ENCODE measurements around the gene MDFI.
A peak's percentile ranks its signal among the peaks of the same experiment; 100 is the strongest.

MDFI gene

DNA sequence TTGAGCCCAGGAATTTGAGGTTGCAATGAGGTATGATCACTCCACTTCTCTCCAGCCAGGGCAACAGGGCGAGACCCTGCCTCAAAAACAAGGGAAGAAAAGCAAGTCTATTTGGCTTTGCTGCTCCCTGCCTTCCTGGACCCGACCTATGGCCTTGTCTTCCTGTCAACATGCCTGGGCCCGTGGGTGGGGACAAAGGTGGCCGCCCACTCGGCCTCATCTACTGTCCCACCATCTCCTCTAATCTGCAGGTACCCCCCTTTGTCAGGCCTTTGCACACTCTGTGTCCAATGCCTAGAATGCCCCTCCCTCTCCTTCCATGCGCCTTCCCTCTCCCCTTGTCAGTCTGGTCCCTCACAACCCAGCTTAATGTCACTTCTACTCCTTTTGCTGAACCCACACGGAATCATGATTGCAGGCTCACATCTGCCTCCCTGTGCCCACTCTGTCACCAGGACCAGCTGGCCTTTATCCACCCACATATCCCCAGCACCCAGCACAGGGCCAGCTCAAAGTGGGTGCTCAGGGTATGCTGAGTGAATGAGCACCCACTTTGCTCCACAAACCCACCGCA is 40.3 kb downstream of the MDFI start:
- Histone ChIP-seq H3K9me3 (ENCODE audit: control insufficient read depth, insufficient read depth, low read length) (no peaks in the 10 kb centered on the region), H3K36me3 (ENCODE audit: control insufficient read depth, insufficient read depth, low read length) (no peaks in the 10 kb centered on the region), H3K27me3 (ENCODE audit: control insufficient read depth, insufficient read depth, low read length) (peaks cover 4% of the 10 kb centered on the region), H3K4me1 (ENCODE audit: control insufficient read depth, insufficient read depth, low read length) (peaks cover 9% of the 10 kb centered on the region), H3K9ac (ENCODE audit: low read depth, low read length) (no peak overlapping the region), H3K4me3 (ENCODE audit: low read depth, low read length) (no peak overlapping the region)

DNA sequence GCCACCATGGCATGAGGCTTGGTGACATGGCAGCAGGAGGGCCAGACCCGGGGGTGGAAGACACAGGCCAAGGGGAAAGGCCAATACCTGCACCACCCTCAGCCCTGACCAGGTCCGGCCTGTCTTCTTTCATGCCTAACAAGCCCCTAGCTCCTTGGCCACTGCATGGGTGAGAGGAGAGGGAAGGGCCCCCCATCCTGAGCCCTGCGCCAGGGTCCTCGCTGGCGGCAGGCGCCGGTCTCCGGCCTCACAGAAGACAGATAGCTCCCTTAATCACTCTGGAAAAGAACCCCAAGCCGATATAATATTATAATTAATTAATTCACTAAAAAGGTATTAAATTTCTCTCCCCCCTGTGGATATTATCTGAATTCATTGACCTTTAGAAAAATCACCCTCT is 41.4 kb downstream of the MDFI start:
- H3K9ac ChIP-seq (ENCODE audit: low read depth, low read length) = no peak overlapping the region
- H3K4me1 ChIP-seq (ENCODE audit: control insufficient read depth, insufficient read depth, low read length) = peaks cover 9% of the 10 kb centered on the region
- H3K27me3 ChIP-seq (ENCODE audit: control insufficient read depth, insufficient read depth, low read length) = peaks cover 4% of the 10 kb centered on the region
- H3K36me3 ChIP-seq (ENCODE audit: control insufficient read depth, insufficient read depth, low read length) = no peaks in the 10 kb centered on the region
- no peaks in the 10 kb centered on the region for H3K9me3 ChIP-seq (ENCODE audit: control insufficient read depth, insufficient read depth, low read length)
- no peak overlapping the region for H3K4me3 ChIP-seq (ENCODE audit: low read depth, low read length)

GRCh38 chr6:41680182-41680965 is 42.1 kb downstream of the MDFI start:
- H3K27me3 ChIP-seq (ENCODE audit: control insufficient read depth, insufficient read depth, low read length) = peaks cover 4% of the 10 kb centered on the region
- no peak overlapping the region for H3K9ac ChIP-seq (ENCODE audit: low read depth, low read length)
- no peaks in the 10 kb centered on the region for H3K9me3 ChIP-seq (ENCODE audit: control insufficient read depth, insufficient read depth, low read length)
- no peaks in the 10 kb centered on the region for H3K36me3 ChIP-seq (ENCODE audit: control insufficient read depth, insufficient read depth, low read length)
- no peak overlapping the region for H3K4me3 ChIP-seq (ENCODE audit: low read depth, low read length)
- H3K4me1 ChIP-seq (ENCODE audit: control insufficient read depth, insufficient read depth, low read length) = peaks cover 9% of the 10 kb centered on the region

GRCh38 chr6:41682056-41682477 is 43.8 kb downstream of the MDFI start:
- H3K4me1 ChIP-seq (ENCODE audit: control insufficient read depth, insufficient read depth, low read length) = peaks cover 10% of the 10 kb centered on the region
- no peaks in the 10 kb centered on the region for H3K27me3 ChIP-seq (ENCODE audit: control insufficient read depth, insufficient read depth, low read length)
- H3K36me3 ChIP-seq (ENCODE audit: control insufficient read depth, insufficient read depth, low read length) = no peaks in the 10 kb centered on the region
- H3K4me3 ChIP-seq (ENCODE audit: low read depth, low read length) = no peak overlapping the region
- H3K9ac ChIP-seq (ENCODE audit: low read depth, low read length) = no peak overlapping the region
- no peaks in the 10 kb centered on the region for H3K9me3 ChIP-seq (ENCODE audit: control insufficient read depth, insufficient read depth, low read length)

DNA sequence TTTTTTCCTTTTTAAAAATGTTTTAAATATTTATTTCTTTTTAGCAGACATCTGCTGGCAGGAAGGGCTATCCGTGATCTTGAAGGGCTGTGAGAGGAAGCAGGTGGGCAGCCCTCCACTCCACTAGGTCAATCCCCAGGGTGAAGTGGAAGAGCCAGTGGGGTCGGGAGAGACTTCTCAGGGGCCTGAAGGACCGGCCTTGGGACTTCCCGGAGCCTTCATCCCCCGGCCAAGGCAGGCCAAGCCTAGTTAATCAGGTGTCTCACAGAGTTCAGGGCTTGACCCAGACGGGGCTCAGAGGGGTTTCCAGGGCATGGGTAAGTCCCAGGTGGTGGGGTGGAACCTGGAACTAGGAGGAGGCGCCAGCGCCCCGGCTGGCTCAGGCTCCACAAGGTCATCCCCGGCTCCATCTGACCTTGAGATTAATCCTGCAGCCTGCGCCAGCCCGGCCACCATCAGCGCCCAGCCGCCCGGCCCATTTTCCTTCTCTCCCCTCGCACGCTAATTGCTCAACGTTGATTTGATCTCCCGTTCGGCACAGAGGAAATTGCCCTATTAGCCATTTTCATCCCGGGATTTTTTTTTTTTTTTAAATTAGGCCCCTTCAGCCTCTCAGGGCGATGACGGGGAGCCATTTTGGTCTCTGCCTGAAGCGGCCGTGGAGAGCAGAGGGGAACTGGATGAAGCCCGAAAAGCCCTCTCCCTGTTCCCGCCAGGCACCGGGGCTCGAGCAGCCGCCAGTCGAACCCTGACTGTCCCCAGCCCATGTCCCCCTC is 44.4 kb downstream of the MDFI start:
- Histone ChIP-seq H3K4me1 (ENCODE audit: control insufficient read depth, insufficient read depth, low read length) (peaks cover 15% of the 10 kb centered on the region), H3K36me3 (ENCODE audit: control insufficient read depth, insufficient read depth, low read length) (no peaks in the 10 kb centered on the region), H3K9ac (ENCODE audit: low read depth, low read length) (no peak overlapping the region), H3K27me3 (ENCODE audit: control insufficient read depth, insufficient read depth, low read length) (no peaks in the 10 kb centered on the region), H3K9me3 (ENCODE audit: control insufficient read depth, insufficient read depth, low read length) (no peaks in the 10 kb centered on the region), H3K4me3 (ENCODE audit: low read depth, low read length) (peak overlapping the region; percentile 48)

- Histone ChIP-seq H3K27me3 (ENCODE audit: control insufficient read depth, insufficient read depth, low read length) (no peaks in the 10 kb centered on the region), H3K36me3 (ENCODE audit: control insufficient read depth, insufficient read depth, low read length) (no peaks in the 10 kb centered on the region), H3K4me3 (ENCODE audit: low read depth, low read length) (peak overlapping the region; percentile 48), H3K4me1 (ENCODE audit: control insufficient read depth, insufficient read depth, low read length) (peaks cover 17% of the 10 kb centered on the region), H3K9ac (ENCODE audit: low read depth, low read length) (no peak overlapping the region), H3K9me3 (ENCODE audit: control insufficient read depth, insufficient read depth, low read length) (no peaks in the 10 kb centered on the region)
Observed at GRCh38 chr6:41683273-41683522, 44.9 kb downstream of the MDFI start.

- Histone ChIP-seq H3K9me3 (ENCODE audit: control insufficient read depth, insufficient read depth, low read length) (no peaks in the 10 kb centered on the region), H3K4me1 (ENCODE audit: control insufficient read depth, insufficient read depth, low read length) (peaks cover 17% of the 10 kb centered on the region), H3K9ac (ENCODE audit: low read depth, low read length) (peak overlapping the region; percentile 47), H3K4me3 (ENCODE audit: low read depth, low read length) (peak overlapping the region; percentile 48), H3K27me3 (ENCODE audit: control insufficient read depth, insufficient read depth, low read length) (no peaks in the 10 kb centered on the region), H3K36me3 (ENCODE audit: control insufficient read depth, insufficient read depth, low read length) (no peaks in the 10 kb centered on the region)
Observed at GRCh38 chr6:41683523-41684310, 45.4 kb downstream of the MDFI start.

DNA sequence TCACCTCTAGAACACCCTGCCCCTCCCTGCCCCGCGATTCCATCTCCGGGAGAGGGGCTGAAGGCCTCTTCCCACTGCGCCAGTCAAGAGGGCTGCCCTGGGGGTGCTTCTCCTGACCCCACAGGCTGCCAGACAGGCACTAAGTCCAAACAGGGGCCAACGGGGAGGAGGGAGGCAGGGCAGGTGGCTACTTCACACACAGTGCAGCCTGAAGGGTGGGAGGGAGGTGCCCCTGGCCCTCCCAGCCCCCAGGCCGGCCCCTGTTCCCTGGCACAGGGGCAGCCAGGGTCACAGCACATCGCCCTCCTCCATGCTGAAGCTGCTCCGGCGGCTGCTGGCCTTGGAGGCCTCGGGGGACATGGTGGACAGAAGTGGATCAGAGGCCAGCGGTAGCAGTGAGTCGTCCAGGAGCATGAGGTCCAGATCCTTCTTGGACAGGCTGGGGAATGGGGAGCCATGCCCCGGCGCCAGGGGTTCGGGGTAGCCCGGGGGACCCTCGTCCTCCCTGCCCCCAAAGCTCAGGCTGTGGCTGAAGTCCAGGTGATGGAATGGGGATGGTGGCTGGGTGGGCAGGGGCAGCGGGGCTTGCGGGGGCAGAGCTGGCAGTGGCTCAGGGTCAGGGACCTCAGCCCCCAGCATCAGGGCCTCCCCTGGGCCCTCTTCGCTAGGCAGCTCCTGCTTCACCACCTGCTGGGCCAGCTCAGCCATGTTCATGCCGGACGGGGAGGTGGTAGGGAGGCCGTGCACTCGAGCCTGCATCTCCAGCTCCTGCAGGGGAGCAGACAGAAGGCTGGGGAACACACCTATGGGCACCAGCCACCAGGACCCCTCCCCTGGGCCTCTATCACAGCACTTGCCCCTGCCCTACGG is 46.3 kb downstream of the MDFI start:
- Histone ChIP-seq H3K9ac (ENCODE audit: low read depth, low read length) (no peak overlapping the region), H3K9me3 (ENCODE audit: control insufficient read depth, insufficient read depth, low read length) (no peaks in the 10 kb centered on the region), H3K27me3 (ENCODE audit: control insufficient read depth, insufficient read depth, low read length) (no peaks in the 10 kb centered on the region), H3K36me3 (ENCODE audit: control insufficient read depth, insufficient read depth, low read length) (no peaks in the 10 kb centered on the region), H3K4me3 (ENCODE audit: low read depth, low read length) (no peak overlapping the region), H3K4me1 (ENCODE audit: control insufficient read depth, insufficient read depth, low read length) (peaks cover 17% of the 10 kb centered on the region)

DNA sequence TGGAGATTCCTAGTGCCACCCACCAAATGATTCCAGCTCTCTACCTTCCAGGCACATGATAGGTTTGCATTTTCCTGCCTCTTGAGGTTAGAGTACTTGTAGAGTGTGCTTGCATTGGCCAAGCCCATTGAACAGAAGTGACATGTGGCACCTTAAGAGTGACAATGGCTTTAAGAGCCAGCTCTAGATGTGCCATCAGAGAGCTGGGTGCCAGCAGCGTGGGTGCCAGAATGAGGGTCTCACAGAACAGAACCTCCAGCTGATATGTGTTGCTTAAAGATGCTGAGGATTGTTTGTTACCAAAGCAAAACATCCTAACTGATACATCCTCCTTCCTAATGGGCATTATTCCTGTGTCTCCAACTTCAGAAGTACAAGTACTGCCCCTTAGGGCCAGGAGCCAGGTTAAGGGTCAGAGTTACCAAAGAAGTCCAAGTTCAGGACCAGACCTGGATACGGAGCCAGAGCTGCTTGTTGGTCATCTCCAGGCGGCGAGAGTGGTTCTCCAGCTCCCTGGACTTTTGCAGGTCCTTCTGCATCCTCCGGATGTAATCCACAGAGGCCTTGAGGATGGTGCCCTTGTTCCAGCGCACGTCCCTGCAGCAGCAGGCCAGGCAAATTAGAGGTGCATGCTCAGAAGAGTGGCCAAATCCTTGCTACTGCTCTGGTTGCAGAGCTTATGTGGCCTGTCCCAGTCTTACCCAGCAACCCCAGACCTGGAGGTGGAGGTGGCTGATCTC is 47.5 kb downstream of the MDFI start:
- H3K9ac ChIP-seq (ENCODE audit: low read depth, low read length) = no peak overlapping the region
- no peak overlapping the region for H3K4me3 ChIP-seq (ENCODE audit: low read depth, low read length)
- H3K9me3 ChIP-seq (ENCODE audit: control insufficient read depth, insufficient read depth, low read length) = no peaks in the 10 kb centered on the region
- H3K27me3 ChIP-seq (ENCODE audit: control insufficient read depth, insufficient read depth, low read length) = no peaks in the 10 kb centered on the region
- no peaks in the 10 kb centered on the region for H3K36me3 ChIP-seq (ENCODE audit: control insufficient read depth, insufficient read depth, low read length)
- H3K4me1 ChIP-seq (ENCODE audit: control insufficient read depth, insufficient read depth, low read length) = peaks cover 14% of the 10 kb centered on the region

DNA sequence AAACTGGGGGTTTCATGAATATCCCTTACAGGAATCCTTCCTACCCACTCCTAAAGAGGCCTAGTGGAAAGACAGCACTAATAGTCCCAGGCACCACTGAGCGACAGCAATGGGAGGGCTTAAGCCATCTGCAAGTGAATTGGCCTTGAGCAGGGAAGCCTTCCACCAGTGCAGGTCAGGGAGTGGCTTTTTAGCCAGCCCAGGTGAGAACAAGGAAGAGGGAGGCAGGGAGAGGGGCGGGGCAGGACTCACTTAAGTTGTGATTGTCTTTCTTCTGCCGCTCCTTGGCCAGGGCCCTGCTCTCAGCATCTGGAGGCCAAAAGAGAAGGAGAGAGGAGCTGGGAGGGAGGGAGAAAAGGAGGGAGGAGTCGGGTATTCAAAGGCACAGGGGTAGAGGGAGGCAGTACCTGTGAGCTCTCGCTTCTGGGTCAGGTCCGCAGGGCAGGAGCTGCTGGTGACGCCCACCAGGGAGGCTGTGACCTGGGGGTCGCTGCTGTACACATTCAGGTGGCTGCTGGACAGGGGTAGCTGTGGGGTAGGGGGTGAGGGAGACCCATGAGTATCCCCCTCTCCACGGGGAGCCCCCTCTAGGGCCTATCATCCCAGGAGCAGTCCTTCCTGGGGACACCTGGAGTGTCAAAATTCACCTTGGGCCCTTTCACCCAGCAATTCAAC is 49.4 kb downstream of the MDFI start:
- no peaks in the 10 kb centered on the region for H3K27me3 ChIP-seq (ENCODE audit: control insufficient read depth, insufficient read depth, low read length)
- no peak overlapping the region for H3K4me3 ChIP-seq (ENCODE audit: low read depth, low read length)
- H3K9ac ChIP-seq (ENCODE audit: low read depth, low read length) = no peak overlapping the region
- H3K4me1 ChIP-seq (ENCODE audit: control insufficient read depth, insufficient read depth, low read length) = peaks cover 10% of the 10 kb centered on the region
- no peaks in the 10 kb centered on the region for H3K36me3 ChIP-seq (ENCODE audit: control insufficient read depth, insufficient read depth, low read length)
- H3K9me3 ChIP-seq (ENCODE audit: control insufficient read depth, insufficient read depth, low read length) = no peaks in the 10 kb centered on the region
